DMS53 treated with DMSO at 0.1 percent for 48 hours (cell line): ENCODE measurements around the gene DNAJC5.
A peak's percentile ranks its signal among the peaks of the same experiment; 100 is the strongest.

Source experiments
- DNase-seq: peaks from one replicate; lab custom pipeline; 2025; ENCODE audit not compliant: unreplicated experiment; lab: John Stamatoyannopoulos, UW

Gene DNAJC5

DNA sequence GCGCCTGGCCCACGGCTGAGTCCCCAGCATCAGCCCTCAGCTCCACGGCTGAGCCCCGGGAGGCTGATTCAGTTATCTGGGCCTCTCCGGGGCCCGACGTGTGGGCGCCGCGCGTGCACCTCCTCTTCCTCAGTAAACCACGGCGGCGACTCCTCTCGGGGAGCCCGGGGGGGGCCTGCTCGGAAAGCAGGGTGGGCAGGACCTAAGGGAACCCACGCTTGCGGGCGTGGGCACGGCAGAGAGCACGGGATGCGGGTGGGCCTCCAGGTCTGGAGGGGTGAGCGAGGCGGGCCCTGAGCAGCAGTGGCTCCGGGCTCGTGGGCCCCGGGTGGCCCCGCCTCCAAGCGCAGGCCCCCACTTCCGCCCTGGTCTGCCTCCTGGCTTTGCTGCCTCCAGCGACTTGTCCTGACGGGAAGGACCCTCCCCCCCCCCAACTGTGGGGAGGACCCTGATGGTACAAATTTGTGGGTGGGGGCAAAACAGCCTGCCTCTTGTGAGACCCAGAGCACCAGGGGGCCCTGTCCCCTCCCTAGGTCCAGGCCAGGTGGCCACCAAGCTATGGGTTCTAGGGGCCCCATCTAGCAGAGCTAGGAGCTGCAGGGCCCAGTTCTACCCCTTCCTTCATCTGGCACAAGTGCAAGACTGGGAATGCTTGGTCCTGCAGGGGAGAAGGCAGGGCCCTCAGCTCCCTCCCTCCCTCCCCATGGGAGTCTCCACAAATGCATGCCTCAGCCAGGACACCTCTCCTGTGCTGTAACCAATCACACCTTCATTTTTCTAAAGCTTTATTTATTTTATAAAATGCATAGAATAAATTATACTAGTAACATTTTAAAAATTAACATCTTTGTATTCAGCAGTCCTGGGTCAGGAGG, 44.4 kb downstream of the DNAJC5 start:
- no peak for DNase-seq

DNA sequence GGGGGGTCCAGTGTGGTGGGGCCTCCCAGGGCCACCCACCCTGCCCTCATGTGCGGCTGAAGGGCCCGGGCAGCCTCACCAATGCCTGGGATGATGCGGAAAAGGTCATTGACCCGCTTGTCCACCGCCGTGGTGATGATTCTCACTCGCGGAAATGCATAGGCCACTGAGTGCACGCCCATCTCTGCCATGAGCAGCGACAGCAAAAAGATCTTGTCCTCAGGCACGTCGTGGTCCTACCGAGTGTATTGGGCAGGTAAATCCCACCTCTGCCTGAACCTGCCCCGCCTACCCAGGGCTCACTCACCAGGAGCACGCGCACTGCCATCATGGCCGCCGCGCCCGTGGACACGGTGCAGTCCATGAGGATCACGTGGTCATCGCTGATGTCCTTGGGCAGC, 45.1 kb downstream of the DNAJC5 start:
- no peak for DNase-seq

DNA sequence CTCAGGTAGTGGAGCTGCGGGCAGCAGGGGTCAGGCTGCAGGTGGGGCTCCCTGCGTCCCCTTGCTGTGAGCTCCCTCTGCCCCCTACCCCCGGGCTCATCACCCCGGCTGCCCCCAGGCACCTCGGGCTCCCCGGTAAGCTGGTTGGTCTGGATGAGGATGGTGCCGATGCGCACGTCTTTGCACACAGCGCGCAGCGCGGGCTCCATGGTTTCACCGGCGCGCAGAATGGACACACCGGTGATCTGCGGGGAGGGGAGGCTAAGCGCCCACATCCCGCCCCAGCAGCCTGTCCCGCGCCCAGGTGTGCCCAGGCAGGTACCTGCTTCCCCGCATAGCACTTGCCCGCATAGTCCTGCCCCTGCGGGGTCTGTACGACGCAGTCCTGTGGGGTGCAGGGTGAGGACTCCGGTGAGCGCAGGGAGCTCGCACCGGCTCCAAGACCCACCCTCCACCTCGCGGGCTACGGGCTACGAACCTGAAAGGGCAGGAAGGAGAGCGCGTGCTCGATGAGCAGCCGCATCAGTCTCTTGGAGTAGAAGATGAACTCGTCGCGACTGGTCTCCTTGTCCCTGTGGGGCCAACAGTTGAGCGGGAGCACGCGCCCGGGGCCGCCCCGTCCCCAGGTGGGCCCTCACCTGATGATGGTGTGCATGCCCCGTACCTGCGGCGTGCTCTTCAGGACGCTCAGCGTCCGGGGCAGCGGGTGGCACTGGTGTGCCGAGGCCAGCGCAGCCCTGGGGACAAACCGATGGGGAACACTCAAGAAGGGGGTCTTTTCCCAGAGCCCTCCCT, 45.7 kb downstream of the DNAJC5 start:
- no peak for DNase-seq

- no peak for DNase-seq
Observed at GRCh38 chr20:63941282-63942081, 46.6 kb downstream of the DNAJC5 start.

GRCh38 chr20:63942250-63942951, 47.5 kb downstream of the DNAJC5 start:
- no peak for DNase-seq

GRCh38 chr20:63942969-63943807, 48.3 kb downstream of the DNAJC5 start:
- no peak for DNase-seq

DNA sequence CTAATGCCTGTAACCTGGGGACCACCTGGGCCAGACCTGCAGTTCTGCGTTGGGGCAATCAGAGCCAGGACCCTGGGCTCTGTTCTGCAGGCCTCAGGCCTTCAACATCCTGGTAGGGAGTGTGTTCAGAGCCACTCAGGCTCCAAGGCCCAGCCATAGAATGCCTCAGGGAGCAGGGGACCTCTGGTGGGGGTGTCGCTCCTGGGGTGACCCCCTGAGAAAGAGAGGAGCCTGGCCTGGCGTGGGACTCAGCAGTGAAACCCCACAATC, 48.8 kb downstream of the DNAJC5 start:
- no peak for DNase-seq

DNA sequence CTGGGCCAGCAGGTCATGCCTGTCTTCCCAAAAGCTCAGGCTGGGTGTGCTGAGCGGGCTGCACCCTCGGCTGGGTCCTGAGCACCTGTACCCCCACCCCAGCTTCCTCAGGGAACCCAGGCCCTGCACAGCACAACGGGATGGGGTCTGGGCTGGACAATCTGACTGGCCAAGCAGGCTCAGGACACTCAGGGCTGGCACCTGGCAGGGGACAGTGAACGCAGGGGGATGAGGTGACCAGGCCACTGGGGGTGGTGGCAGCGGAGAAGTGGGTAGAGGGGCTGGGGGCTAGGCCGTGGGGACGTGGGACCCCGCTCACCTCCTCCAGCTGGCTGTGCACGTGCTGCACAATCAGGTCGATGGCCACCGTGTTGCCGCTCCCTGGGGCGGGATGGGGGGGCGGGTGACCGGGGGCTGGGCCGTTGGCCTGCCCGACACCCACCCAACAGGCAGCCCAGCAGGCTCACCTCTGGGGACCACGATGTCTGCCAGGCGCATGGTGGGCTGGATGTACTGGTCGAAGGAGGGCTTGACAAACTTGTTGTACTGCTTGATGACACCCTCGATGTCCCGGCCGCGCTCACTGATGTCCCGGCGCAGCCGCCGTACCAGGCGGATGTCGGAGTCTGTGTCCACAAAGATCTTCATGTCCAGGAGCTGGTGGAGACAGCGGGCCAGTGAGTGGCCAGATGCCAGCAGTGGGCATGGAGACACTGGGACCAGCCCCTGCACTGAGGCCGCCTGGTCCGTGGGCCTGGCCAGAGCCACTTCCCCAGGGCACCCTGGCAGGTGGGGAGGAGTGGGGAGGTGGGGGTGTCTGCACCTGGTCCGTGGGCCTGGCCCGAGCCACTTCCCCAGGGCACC, 49.4 kb downstream of the DNAJC5 start:
- no peak for DNase-seq

DNA sequence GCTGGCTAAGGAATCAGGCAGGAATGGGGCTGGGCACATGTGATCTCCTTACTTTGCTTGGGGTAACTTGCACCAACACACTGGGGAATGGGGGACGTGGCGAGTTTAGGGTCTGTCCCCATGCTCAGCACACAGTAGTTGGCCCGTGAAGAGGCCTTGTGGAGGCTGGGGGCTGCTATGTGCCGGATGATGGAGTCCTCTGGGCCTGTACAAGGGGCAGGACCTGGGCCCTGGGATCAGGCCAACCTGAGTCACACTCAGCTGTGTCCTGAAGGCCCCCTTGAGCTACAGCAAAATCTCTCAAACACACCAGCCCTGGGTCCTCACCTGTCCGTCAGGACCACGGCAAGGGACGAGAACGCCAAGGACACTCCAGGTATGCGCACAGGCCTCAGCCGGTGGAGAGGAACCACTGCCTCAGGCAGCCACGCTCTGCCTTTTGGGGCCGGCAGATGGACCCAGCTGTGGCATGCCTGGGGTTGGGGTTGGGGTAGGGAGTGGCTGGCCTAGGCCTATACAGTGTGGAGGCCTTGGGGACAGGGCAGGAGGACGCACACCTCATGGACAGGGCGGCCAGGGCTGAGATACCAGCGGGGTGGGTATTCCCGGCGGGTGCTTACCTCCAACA, 50.2 kb downstream of the DNAJC5 start:
- DNase-seq = no peak

DNA sequence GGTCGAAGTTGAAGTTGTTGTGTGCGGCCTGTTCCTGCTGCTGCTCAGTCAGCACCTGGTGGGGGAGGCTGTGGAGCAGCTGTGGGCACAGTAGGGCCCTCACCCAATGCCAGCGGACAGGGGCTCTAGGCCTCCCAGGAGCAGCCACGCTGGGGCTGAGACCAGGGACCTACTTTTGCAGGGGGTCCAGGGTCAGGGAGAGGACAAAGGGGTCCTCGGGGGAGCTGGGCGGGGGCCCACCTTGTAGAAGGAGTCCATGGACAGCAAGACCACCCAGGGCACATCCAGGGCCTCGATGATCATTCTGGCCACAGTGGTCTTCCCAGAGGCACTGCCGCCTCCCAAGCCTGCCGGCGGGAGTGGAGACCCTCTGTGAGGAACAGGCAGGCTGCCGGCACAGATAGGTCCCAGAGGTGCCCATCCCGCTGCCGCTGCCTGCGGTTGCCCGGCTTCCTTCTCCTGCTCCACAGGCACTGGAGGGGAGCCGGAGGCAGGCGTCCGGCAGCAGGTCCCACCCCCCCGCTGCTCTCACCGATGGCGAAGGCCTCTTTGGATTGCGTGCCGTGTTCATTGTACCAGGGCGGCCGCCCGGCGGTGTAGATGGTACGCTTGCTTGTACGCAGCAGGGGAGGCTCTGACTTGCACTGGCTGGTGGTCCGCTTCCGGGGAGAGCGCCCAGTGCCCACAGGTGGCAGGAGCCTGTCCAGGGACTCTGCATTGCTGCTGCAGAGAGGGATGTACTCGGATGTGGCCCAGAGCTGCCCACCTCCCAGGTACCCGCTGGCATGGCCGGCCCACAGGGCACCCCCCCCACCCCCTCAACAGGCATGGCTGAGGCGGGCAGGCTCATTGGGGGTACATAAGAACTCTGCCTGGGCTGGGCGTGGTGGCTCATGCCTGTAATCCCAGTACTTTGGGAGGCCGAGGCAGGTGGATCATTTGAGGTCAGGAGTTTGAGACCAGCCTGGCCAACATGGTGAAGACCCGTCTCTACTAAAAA, 51.3 kb downstream of the DNAJC5 start:
- no peak for DNase-seq

GRCh38 chr20:63946986-63947637, 52.2 kb downstream of the DNAJC5 start:
- no peak for DNase-seq

DNA sequence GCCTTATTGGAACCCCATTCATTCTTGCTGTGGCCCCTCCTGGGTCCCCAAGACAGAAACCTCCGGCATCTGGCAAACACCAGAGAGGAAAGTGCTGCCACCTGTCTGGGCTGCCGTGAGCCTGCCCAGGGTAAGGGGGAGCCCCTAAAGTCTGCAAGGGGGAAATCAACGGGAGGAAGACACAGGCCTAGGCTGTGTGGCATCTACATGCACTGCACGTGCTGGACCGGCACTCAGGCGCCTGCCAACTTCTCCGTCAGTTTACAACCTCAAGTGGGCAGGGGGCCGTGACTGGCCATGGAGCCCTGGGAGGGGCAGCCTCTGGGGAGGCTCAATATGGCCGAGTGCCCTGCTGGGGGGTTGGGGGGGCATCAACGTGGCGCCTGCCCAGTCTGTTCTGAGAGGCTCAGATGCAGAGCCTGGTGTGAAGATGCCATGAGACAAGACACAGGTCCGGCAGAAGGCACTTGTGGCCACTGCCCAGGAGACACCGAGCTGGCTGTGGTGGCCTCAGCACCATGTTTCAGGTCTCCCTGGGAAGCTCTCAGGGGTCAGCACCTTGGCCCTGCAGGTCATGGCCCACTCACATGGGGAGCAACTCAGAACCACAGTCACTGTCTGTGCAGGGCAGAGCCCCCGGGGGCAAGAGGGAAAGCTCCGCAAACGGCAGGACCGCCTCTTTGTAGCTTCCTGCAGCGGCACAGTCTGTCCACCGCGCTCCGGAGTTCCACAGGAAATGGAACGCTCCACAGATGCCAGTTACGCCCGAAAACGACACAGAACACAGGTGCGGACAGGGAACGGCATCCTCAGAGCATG, 52.9 kb downstream of the DNAJC5 start:
- DNase-seq = peak; percentile 59

GRCh38 chr20:63950701-63951397, 55.9 kb downstream of the DNAJC5 start:
- no peak for DNase-seq

GRCh38 chr20:63951398-63952209, 56.7 kb downstream of the DNAJC5 start:
- no peak for DNase-seq

DNA sequence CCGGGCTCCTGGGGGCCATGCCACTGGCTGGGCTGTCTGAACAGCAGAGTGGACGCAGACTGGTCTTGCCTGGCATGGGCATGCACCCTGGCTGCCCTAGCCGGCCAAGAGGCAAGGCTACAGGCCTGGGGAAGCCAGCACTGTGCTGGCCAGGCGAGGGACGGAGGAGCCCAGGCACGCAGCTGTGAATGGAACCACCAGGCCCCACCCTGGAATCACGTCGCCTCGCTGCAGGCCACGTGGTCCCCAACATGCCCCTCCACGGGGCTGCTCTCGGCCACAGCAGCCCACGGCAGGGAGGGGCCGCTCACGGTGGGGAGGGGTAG, 57.2 kb downstream of the DNAJC5 start:
- DNase-seq = no peak
